ENCODE data around the gene SUGCT. TPM values are rescaled to one million over a fixed set of nuclear protein-coding genes. Genes with fewer than 3 reads are reported as not detected.

The SUGCT gene
- total and polyA plus RNA-seq, 2 experiments from 2014 or later, result 21.4 to 57.8 TPM

GRCh38 chr7:40276061-40276460 is 141.3 kb downstream of the SUGCT start:
- Histone ChIP-seq H3K27ac (no peak overlapping the region), H3K27me3 (no peaks in the 10 kb centered on the region), H3K9me3 (ENCODE audit: low read depth) (no peaks in the 10 kb centered on the region), H3K36me3 (no peaks in the 10 kb centered on the region), H3K4me3 (no peak overlapping the region), H3K4me1 (ENCODE audit: low read depth) (no peaks in the 10 kb centered on the region)
- TF ChIP-seq CTCF (IDR thresholded peaks at IDR 0.05; ENCODE audit: low read depth, low read length), result no peak
- no peak for DNase-seq (ENCODE audit: low read depth in 1 of 2, low spot score in 1 of 2)

- Histone ChIP-seq H3K27ac (no peak overlapping the region), H3K4me3 (no peak overlapping the region), H3K27me3 (no peaks in the 10 kb centered on the region), H3K4me1 (ENCODE audit: low read depth) (no peaks in the 10 kb centered on the region), H3K9me3 (ENCODE audit: low read depth) (no peaks in the 10 kb centered on the region), H3K36me3 (no peaks in the 10 kb centered on the region)
- no peak for DNase-seq (ENCODE audit: low read depth in 1 of 2, low spot score in 1 of 2)
- no peak for TF ChIP-seq CTCF (IDR thresholded peaks at IDR 0.05; ENCODE audit: low read depth, low read length)
These were observed 145.2 kb downstream of the SUGCT start for GRCh38 chr7:40279991-40280390.

- Histone ChIP-seq H3K36me3 (no peaks in the 10 kb centered on the region), H3K4me1 (ENCODE audit: low read depth) (no peaks in the 10 kb centered on the region), H3K9me3 (ENCODE audit: low read depth) (no peaks in the 10 kb centered on the region), H3K27me3 (no peaks in the 10 kb centered on the region), H3K4me3 (no peak overlapping the region), H3K27ac (no peak overlapping the region)
- TF ChIP-seq CTCF (IDR thresholded peaks at IDR 0.05; ENCODE audit: low read depth, low read length), result no peak
- no peak for DNase-seq (ENCODE audit: low read depth in 1 of 2, low spot score in 1 of 2)
These were observed 148.1 kb downstream of the SUGCT start for GRCh38 chr7:40282858-40283257.

- peak in 1 of 2 donors; percentile 28 for DNase-seq (ENCODE audit: low read depth in 1 of 2, low spot score in 1 of 2)
- Histone ChIP-seq H3K27me3 (no peaks in the 10 kb centered on the region), H3K9me3 (ENCODE audit: low read depth) (no peaks in the 10 kb centered on the region), H3K4me3 (no peak overlapping the region), H3K27ac (no peak overlapping the region), H3K4me1 (ENCODE audit: low read depth) (no peaks in the 10 kb centered on the region), H3K36me3 (no peaks in the 10 kb centered on the region)
- TF ChIP-seq CTCF (IDR thresholded peaks at IDR 0.05; ENCODE audit: low read depth, low read length), result no peak
These were observed 148.6 kb downstream of the SUGCT start for GRCh38 chr7:40283391-40283790.

- Histone ChIP-seq H3K4me1 (ENCODE audit: low read depth) (no peaks in the 10 kb centered on the region), H3K27ac (no peak overlapping the region), H3K4me3 (no peak overlapping the region), H3K36me3 (no peaks in the 10 kb centered on the region), H3K27me3 (no peaks in the 10 kb centered on the region), H3K9me3 (ENCODE audit: low read depth) (no peaks in the 10 kb centered on the region)
- DNase-seq (ENCODE audit: low read depth in 1 of 2, low spot score in 1 of 2), result no peak
- TF ChIP-seq CTCF (IDR thresholded peaks at IDR 0.05; ENCODE audit: low read depth, low read length), result no peak
These were observed 154.0 kb downstream of the SUGCT start for GRCh38 chr7:40288827-40289226.

Data from cardiac muscle cell (in vitro differentiated cells and primary cell).